ENCODE results near the gene ZNF511. TPM values are rescaled to one million over a fixed set of nuclear protein-coding genes. Genes with fewer than 3 reads are reported as not detected.

Gene ZNF511
- total and polyA plus RNA-seq, 5 donors from 2014 or later = 29.1 to 96.4 (median 77.6) TPM

DNA sequence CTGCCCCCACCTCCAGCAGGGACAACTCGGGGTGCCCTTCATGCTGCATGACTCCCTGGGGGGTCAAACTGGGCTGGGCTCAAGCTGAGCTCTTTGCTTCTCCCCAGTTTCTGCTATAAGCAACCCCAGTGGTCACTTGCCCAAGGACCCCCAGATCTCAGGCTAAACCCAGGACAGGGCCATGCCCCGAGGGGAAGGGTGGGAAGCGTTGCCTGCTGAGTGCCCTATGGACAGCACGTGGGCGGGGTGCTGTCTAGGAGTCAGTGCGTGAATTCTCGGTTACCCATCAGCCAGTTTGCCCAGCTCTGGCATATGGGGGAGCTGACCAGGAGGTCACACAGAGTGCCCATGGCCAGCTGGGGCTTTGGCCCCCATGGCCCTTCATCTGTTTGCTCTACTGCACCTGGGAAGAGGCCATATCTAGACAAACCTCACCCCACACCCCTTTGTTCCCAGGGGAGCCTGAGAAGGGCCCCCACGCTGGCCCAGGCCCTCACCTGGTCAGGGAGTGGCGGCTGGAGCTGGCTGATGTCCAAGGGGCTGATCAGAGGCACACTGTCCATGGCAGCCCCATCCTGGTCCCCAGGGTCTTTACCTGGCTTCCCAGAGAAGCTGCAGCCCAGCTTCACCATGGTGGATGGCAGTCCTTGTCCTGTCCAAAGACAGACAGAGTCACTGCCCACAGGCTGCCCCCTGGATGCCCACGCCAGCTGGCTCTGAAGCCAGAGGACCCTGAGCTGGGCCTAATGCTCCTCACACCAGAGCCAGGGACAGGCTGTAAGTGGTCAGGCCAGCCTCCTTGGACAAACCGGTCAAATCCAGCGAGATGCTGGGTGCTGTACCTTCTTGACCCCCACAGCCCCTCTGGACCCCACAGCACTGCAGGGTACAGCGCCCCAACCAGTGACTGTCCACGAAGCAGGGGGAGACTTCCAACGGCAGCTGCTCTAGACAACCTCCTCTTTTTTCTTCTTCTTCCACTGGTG is 19.9 kb downstream of the ZNF511 start:
- H3K4me1 Mint-ChIP-seq = peaks cover 0 to 24% (median 11%) of the 10 kb centered on the region in 4 donors
- no peak for DNase-seq
- no peak for ATAC-seq (ENCODE audit: low read depth in 2 of 2)
- no peak overlapping the region for H3K4me3 Mint-ChIP-seq
- Histone ChIP-seq H3K4me1 (ENCODE audit: control insufficient read depth, insufficient read depth, low read length, poor library complexity, severe bottlenecking) (peaks cover 32% of the 10 kb centered on the region), H3K36me3 (ENCODE audit: control insufficient read depth, insufficient read depth, low read length) (no peaks in the 10 kb centered on the region), H3K27me3 (ENCODE audit: control insufficient read depth, insufficient read depth, low read length) (peaks cover 2% of the 10 kb centered on the region), H3K27ac (ENCODE audit: insufficient read depth, low read length, poor library complexity, severe bottlenecking) (no peak overlapping the region), H3K9me3 (ENCODE audit: control insufficient read depth in 2 of 2, low read length in 2 of 2) (no peaks in the 10 kb centered on the region), H3K4me3 (ENCODE audit: low read depth, low read length) (no peak overlapping the region)
- peaks cover 56% of the 10 kb centered on the region for H3K27me3 Mint-ChIP-seq
- H3K9me3 Mint-ChIP-seq = no peaks in the 10 kb centered on the region
- H3K27ac Mint-ChIP-seq = no peak overlapping the region
- no peaks in the 10 kb centered on the region for H3K36me3 Mint-ChIP-seq

DNA sequence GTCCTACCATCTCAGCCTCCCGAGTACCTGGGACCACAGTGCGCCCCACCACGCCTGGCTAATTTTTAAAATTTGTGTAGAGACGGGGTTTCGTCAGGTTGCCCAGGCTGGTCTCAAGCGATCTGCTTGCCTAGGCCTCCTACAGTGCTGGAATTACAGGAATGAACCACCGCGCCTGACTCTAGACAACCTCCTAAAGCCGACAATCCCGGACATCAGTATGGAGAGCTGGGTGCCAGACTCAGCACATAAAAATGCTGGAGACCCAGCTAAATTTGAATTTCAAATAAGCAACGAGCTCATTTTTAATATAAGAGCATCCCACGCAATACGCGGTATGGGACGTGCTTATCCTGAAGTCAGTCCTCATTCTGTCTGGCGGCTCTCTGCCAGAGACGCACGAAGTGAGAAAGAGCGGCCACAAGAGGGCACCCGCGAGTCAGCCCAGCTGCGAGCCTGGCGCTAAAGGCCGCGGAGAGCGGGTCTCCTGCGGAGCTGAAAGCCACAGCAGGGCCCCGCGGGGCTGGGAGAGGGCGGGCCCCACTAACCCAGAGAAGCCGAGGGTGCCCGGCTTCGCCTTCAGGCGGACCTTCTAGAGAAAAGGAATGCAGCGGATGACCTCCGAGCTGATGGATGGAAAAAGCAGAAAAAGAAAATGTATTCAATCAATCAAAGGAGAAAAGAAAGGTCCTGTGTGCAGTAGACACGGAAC is 20.9 kb downstream of the ZNF511 start:
- Histone ChIP-seq H3K4me1 (ENCODE audit: control insufficient read depth, insufficient read depth, low read length, poor library complexity, severe bottlenecking) (peaks cover 31% of the 10 kb centered on the region), H3K27me3 (ENCODE audit: control insufficient read depth, insufficient read depth, low read length) (peaks cover 2% of the 10 kb centered on the region), H3K36me3 (ENCODE audit: control insufficient read depth, insufficient read depth, low read length) (no peaks in the 10 kb centered on the region), H3K9me3 (ENCODE audit: control insufficient read depth in 2 of 2, low read length in 2 of 2) (no peaks in the 10 kb centered on the region), H3K27ac (ENCODE audit: insufficient read depth, low read length, poor library complexity, severe bottlenecking) (no peak overlapping the region), H3K4me3 (ENCODE audit: low read depth, low read length) (no peak overlapping the region)
- no peaks in the 10 kb centered on the region for H3K36me3 Mint-ChIP-seq
- no peaks in the 10 kb centered on the region for H3K9me3 Mint-ChIP-seq
- peak overlapping the region in 3 of 4 donors; percentile 49 to 73 (median 54) for H3K4me3 Mint-ChIP-seq
- H3K4me1 Mint-ChIP-seq = peaks cover 0 to 23% (median 11%) of the 10 kb centered on the region in 4 donors
- DNase-seq (peak; percentile 77 to 83 (median 83)), ATAC-seq (ENCODE audit: low read depth in 2 of 2) (peak; percentile 81 to 83)
- H3K27me3 Mint-ChIP-seq = peaks cover 56% of the 10 kb centered on the region
- no peak overlapping the region for H3K27ac Mint-ChIP-seq

DNA sequence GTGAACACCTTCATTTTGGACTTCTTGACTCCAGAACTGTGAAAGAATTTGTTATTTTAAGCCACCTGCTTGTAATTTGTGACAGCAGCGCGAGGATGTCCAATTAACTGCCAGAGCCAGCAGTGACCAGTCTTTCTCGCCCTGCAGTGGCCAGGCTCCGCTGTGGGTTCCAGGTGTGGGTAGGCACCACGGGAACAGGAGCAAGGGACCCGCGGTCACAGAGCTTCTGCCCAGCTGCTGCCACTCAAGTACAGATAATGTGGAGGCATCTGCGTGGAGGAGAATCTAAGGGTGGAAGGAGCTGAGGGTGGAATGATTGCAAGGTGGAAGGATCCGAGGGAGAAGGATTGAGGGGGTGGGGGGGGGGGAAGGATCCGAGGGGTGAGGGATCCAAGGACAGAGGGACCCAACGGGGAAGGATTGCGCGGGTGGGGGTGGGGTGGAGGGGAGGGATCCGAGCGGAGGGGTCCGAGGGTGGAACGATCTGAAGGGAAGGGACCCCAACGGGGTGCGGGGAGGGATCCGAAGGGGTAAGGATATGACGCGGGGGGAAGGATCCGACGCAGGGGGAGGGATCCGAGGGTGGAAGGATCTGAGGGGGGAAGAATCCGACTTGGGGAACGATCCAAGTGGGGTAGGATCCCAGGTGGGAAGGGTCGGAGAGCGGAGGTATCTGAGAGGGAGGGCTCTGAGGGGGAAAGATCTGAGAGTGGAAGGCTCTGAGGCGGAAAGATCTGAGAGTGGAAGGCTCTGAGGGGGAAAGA is 24.4 kb downstream of the ZNF511 start:
- H3K27me3 ChIP-seq (ENCODE audit: control insufficient read depth, insufficient read depth, low read length) = no peaks in the 10 kb centered on the region
- Mint-ChIP-seq H3K36me3 (no peaks in the 10 kb centered on the region), H3K27me3 (peaks cover 31% of the 10 kb centered on the region), H3K27ac (no peak overlapping the region), H3K9me3 (no peaks in the 10 kb centered on the region), H3K4me1 (peaks cover 0 to 20% (median 7%) of the 10 kb centered on the region in 4 donors), H3K4me3 (peak overlapping the region in 2 of 4 donors; percentile 16 to 80)
- H3K27ac ChIP-seq (ENCODE audit: insufficient read depth, low read length, poor library complexity, severe bottlenecking) = no peak overlapping the region
- peaks cover 41% of the 10 kb centered on the region for H3K4me1 ChIP-seq (ENCODE audit: control insufficient read depth, insufficient read depth, low read length, poor library complexity, severe bottlenecking)
- no peaks in the 10 kb centered on the region for H3K9me3 ChIP-seq (ENCODE audit: control insufficient read depth in 2 of 2, low read length in 2 of 2)
- no peaks in the 10 kb centered on the region for H3K36me3 ChIP-seq (ENCODE audit: control insufficient read depth, insufficient read depth, low read length)
- no peak for DNase-seq
- ATAC-seq (ENCODE audit: low read depth in 2 of 2) = no peak
- H3K4me3 ChIP-seq (ENCODE audit: low read depth, low read length) = no peak overlapping the region

DNA sequence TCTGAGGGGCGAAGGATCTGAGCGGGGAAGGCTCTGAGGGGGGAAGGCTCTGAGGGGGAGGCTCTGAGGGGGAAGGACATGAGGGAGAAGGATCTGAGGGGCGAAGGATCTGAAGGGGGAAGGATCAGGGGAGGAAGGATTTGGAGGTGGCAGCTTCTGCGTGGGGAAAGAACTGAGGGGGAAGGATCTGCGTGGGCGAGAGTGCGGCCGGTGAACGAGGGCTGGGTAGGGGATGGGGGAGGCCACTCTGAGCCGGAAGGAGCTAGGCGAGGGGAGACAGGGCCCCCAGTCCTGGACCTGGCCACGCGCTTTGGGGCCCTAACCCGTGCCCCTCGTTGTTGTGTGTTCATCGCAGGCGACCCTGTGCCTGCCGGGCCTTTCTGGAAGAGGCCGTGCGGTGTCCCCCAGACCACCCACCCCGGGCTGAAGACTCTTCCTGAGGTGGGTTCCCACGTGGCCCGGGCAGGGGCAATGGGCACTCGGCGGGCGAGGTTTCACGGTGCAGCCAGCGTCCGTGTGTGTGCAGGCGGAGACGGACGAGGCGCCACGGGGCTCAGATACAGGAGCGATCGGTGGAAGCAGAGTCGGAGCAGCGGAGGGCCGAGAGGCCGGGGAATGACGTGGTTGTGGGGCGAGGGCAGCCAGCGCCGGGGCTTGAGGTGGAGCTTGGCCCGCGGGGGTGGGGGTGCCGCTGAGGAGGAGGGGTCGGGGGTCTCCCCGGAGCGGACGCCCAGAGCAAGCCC is 26.0 kb downstream of the ZNF511 start:
- Histone ChIP-seq H3K4me3 (ENCODE audit: low read depth, low read length) (no peak overlapping the region), H3K36me3 (ENCODE audit: control insufficient read depth, insufficient read depth, low read length) (no peaks in the 10 kb centered on the region), H3K4me1 (ENCODE audit: control insufficient read depth, insufficient read depth, low read length, poor library complexity, severe bottlenecking) (peaks cover 36% of the 10 kb centered on the region), H3K9me3 (ENCODE audit: control insufficient read depth in 2 of 2, low read length in 2 of 2) (no peaks in the 10 kb centered on the region), H3K27ac (ENCODE audit: insufficient read depth, low read length, poor library complexity, severe bottlenecking) (peak overlapping the region; percentile 84), H3K27me3 (ENCODE audit: control insufficient read depth, insufficient read depth, low read length) (no peaks in the 10 kb centered on the region)
- Mint-ChIP-seq H3K27ac (peak overlapping the region; percentile 32 to 96 (median 95)), H3K9me3 (no peaks in the 10 kb centered on the region), H3K4me1 (peaks cover 0 to 16% (median 6%) of the 10 kb centered on the region in 4 donors), H3K36me3 (no peaks in the 10 kb centered on the region), H3K4me3 (peak overlapping the region; percentile 44 to 91 (median 84)), H3K27me3 (peaks cover 25% of the 10 kb centered on the region)
- DNase-seq (no peak), ATAC-seq (ENCODE audit: low read depth in 2 of 2) (peak in 1 of 2 donors; percentile 29)

DNA sequence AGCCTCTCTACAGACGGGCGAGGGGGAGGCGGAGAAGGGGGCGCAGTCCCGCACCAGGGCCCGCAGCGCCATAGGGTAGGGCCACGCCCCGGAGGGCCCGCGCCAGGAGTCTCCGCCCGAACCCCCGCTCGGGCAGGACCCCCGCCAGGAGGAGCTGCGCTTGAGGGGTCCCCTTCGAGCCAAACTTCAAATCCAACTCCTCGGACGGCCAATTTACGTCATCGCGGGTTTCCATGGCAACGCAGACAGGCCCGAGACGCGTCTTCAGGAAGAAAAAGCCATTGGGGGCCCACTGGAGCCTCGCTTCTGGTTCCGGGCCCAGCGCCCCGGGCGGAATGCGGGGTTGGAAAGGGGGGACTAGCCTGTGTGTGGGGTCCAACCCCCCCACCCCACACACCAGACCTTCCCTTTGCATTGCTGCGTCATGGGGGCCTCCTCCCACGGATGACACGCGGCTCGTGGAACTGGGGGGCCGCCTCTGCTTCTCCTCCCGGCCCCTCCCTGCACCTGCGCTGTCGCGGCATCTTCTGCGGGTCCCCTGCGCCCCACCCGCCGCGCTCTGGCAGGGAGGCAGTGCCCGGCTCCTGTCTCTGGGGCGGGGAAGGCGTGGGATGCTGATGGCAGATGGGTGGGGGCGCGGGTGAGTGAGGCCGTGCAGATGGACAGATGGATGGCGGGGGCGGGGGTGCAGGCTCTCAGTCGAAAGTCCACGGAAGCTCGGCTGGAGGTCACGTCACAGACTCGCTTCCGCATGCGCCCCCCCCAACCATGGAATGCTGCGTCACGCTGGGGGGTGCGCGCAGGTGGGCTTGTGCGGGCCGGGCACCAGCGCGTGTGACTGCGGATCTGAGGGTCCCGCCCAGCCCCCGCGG is 26.8 kb downstream of the ZNF511 start:
- no peaks in the 10 kb centered on the region for H3K36me3 Mint-ChIP-seq
- H3K27me3 ChIP-seq (ENCODE audit: control insufficient read depth, insufficient read depth, low read length) = no peaks in the 10 kb centered on the region
- peaks cover 25% of the 10 kb centered on the region for H3K27me3 Mint-ChIP-seq
- no peak overlapping the region for H3K4me3 ChIP-seq (ENCODE audit: low read depth, low read length)
- peaks cover 32% of the 10 kb centered on the region for H3K4me1 ChIP-seq (ENCODE audit: control insufficient read depth, insufficient read depth, low read length, poor library complexity, severe bottlenecking)
- peak overlapping the region in 2 of 3 donors; percentile 32 to 95 for H3K27ac Mint-ChIP-seq
- H3K4me1 Mint-ChIP-seq = peaks cover 0 to 13% (median 4%) of the 10 kb centered on the region in 4 donors
- peak overlapping the region; percentile 44 to 91 (median 83) for H3K4me3 Mint-ChIP-seq
- DNase-seq = peak; percentile 71 to 85 (median 85)
- peak; percentile 25 to 35 for ATAC-seq (ENCODE audit: low read depth in 2 of 2)
- H3K9me3 Mint-ChIP-seq = no peaks in the 10 kb centered on the region
- H3K36me3 ChIP-seq (ENCODE audit: control insufficient read depth, insufficient read depth, low read length) = no peaks in the 10 kb centered on the region
- peak overlapping the region; percentile 84 for H3K27ac ChIP-seq (ENCODE audit: insufficient read depth, low read length, poor library complexity, severe bottlenecking)
- no peaks in the 10 kb centered on the region for H3K9me3 ChIP-seq (ENCODE audit: control insufficient read depth in 2 of 2, low read length in 2 of 2)

DNA sequence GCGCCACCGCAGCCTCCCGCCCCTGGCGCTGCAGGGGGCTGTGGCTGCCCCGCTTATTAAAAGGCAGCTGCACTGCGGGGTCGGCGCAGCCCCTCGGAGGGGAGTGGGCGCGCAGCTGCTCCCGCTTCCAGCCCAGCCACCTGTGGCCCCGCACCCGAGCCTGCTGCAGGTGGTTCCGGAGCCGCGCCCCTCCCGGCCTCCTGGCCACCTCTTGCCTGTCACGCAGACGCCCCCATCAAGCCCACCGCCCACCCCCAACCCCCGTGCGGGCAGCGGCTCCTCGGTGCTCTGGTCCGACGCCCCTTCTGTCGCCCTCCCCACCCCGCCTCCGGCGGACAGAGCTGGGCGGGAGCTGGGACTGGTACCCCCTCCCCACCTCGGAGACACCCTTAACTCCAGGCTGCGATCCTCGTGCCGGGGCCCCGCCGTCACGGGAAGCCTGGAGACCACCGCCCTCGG is 27.4 kb downstream of the ZNF511 start:
- Histone ChIP-seq H3K4me3 (ENCODE audit: low read depth, low read length) (no peak overlapping the region), H3K27ac (ENCODE audit: insufficient read depth, low read length, poor library complexity, severe bottlenecking) (peak overlapping the region; percentile 84), H3K4me1 (ENCODE audit: control insufficient read depth, insufficient read depth, low read length, poor library complexity, severe bottlenecking) (peaks cover 32% of the 10 kb centered on the region), H3K9me3 (ENCODE audit: control insufficient read depth in 2 of 2, low read length in 2 of 2) (no peaks in the 10 kb centered on the region), H3K36me3 (ENCODE audit: control insufficient read depth, insufficient read depth, low read length) (no peaks in the 10 kb centered on the region), H3K27me3 (ENCODE audit: control insufficient read depth, insufficient read depth, low read length) (no peaks in the 10 kb centered on the region)
- peaks cover 18% of the 10 kb centered on the region for H3K27me3 Mint-ChIP-seq
- peak in 1 of 3 donors; percentile 21 for DNase-seq
- no peaks in the 10 kb centered on the region for H3K9me3 Mint-ChIP-seq
- H3K36me3 Mint-ChIP-seq = no peaks in the 10 kb centered on the region
- peaks cover 0 to 8% (median 3%) of the 10 kb centered on the region in 4 donors for H3K4me1 Mint-ChIP-seq
- no peak overlapping the region for H3K27ac Mint-ChIP-seq
- ATAC-seq (ENCODE audit: low read depth in 2 of 2) = no peak
- H3K4me3 Mint-ChIP-seq = peak overlapping the region in 1 of 4 donors; percentile 16

Measured in CD4-positive, CD25-positive, alpha-beta regulatory T cell (primary cell).